ENCODE data around the gene MAP3K8.

DNA sequence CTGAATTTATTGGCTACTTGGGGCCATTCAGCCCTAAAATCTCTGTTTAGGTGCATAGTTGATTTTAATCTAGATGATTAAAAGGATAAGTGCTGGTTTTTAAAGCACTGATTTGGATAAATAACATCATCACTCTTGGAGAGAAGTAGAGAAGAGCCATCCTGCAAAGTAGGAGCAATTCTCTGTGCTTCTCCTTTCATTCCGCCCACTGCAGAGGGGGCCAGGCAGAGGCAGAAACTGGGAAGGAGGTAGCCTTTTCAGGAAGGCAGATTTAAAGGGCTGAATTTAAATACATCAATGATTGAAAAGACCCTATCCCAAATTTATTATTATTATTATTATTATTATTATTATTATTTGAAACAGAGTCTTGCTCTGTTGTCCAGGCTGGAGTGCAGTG, 14.1 kb downstream of the MAP3K8 start:
- TF ChIP-seq ZNF8 (CRISPR knock-in tag; IDR thresholded peaks at IDR 0.05), result no peak
- TF ChIP-seq ESRRG (CRISPR knock-in tag; IDR thresholded peaks at IDR 0.05), result no peak
- TF ChIP-seq ZFP3 (CRISPR knock-in tag; IDR thresholded peaks at IDR 0.05), result no peak
- TF ChIP-seq, protein P1, sequence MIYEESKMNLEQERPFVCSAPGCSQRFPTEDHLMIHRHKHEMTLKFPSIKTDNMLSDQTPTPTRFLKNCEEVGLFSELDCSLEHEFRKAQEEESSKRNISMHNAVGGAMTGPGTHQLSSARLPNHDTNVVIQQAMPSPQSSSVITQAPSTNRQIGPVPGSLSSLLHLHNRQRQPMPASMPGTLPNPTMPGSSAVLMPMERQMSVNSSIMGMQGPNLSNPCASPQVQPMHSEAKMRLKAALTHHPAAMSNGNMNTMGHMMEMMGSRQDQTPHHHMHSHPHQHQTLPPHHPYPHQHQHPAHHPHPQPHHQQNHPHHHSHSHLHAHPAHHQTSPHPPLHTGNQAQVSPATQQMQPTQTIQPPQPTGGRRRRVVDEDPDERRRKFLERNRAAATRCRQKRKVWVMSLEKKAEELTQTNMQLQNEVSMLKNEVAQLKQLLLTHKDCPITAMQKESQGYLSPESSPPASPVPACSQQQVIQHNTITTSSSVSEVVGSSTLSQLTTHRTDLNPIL (CRISPR knock-in tag; IDR thresholded peaks at IDR 0.05; ENCODE audit: low read depth), result no peak
- no peak for TF ChIP-seq ARNTL (CRISPR knock-in tag; IDR thresholded peaks at IDR 0.05; ENCODE audit: borderline replicate concordance, low read depth)

All from SK-N-SH treated with all-trans-retinoic acid at 6 μM for 48 hours (cell line).